Neural progenitor cell (in vitro differentiated cells): ENCODE measurements around the gene AP3B2. TPM values are rescaled to one million over a fixed set of nuclear protein-coding genes. Genes with fewer than 3 reads are reported as not detected.

Source experiments
- DNase-seq: peaks from one replicate; pipeline ENCODE4 v3.0.0-alpha.2; 2016; ENCODE audit warnings: low spot score
- H2AFZ ChIP-seq: fragments of 200-600 bp; sonication (generic); replicated peaks from 2 replicates; pipeline ENCODE4 v1.6.1; 2016; ENCODE audit warnings: antibody characterized with exemption
- H3F3A ChIP-seq: fragments of 200-600 bp; sonication (generic); 2 replicates; pipeline ENCODE4 v1.6.1; 2016; ENCODE audit warnings: antibody characterized with exemption, low read depth
- H3K27ac ChIP-seq: fragments of 200-600 bp; sonication (generic); 2 replicates; pipeline ENCODE4 v1.5.1; 2016; ENCODE audit warnings: mild to moderate bottlenecking
- H3K27me3 ChIP-seq: fragments of 200-600 bp; sonication (generic); 2 replicates; pipeline ENCODE4 v1.6.1; 2016; ENCODE audit warnings: mild to moderate bottlenecking, moderate library complexity
- H3K36me3 ChIP-seq: fragments of 200-600 bp; sonication (generic); 2 replicates; pipeline ENCODE4 v1.5.1; 2016
- H3K4me1 ChIP-seq: fragments of 200-600 bp; sonication (generic); 2 replicates; pipeline ENCODE4 v1.6.1; 2016; ENCODE audit warnings: mixed run types
- H3K4me2 ChIP-seq: fragments of 200-600 bp; sonication (generic); 2 replicates; pipeline ENCODE4 v1.6.1; 2016
- H3K4me3 ChIP-seq: fragments of 200-600 bp; sonication (generic); 2 replicates; pipeline ENCODE4 v1.5.1; 2016
- H3K79me2 ChIP-seq: fragments of 200-600 bp; sonication (generic); 2 replicates; pipeline ENCODE4 v1.6.1; 2016; ENCODE audit warnings: low read depth
- H3K9ac ChIP-seq: fragments of 200-600 bp; sonication (generic); 2 replicates; pipeline ENCODE4 v1.6.1; 2016
- H3K9me3 ChIP-seq: fragments of 200-600 bp; sonication (generic); 2 replicates; pipeline ENCODE4 v1.5.1; 2016; ENCODE audit warnings: low read depth
- H4K20me1 ChIP-seq: fragments of 200-600 bp; sonication (generic); 2 replicates; pipeline ENCODE4 v1.6.1; 2016; ENCODE audit warnings: low read depth
- H3K27ac Mint-ChIP-seq: 3 replicates; pipeline ENCODE4 v1.8.0; 2021; ENCODE audit warnings: mixed read lengths
- H3K27me3 Mint-ChIP-seq: 2 replicates; pipeline ENCODE4 v1.8.0; 2022; ENCODE audit warnings: low read depth, mild to moderate bottlenecking, inconsistent platforms, moderate library complexity, mixed read lengths; ENCODE audit not compliant: insufficient read depth
- H3K36me3 Mint-ChIP-seq: 3 replicates; pipeline ENCODE4 v1.8.0; 2021; ENCODE audit warnings: mixed read lengths
- H3K4me1 Mint-ChIP-seq: 3 replicates; pipeline ENCODE4 v1.8.0; 2021; ENCODE audit warnings: mixed read lengths
- H3K4me3 Mint-ChIP-seq: 3 replicates; pipeline ENCODE4 v1.8.0; 2021; ENCODE audit warnings: mild to moderate bottlenecking, moderate library complexity, mixed read lengths
- H3K9me3 Mint-ChIP-seq: 3 replicates; pipeline ENCODE4 v1.8.0; 2020; ENCODE audit warnings: mixed read lengths
- CTCF ChIP-seq: fragments of 200-600 bp; sonication (generic); IDR thresholded peaks from 2 replicates; pipeline ENCODE4 v1.5.1; 2017; ENCODE audit warnings: antibody characterized with exemption, mild to moderate bottlenecking
- EZH2 ChIP-seq: fragments of 200-600 bp; sonication (generic); IDR thresholded peaks from 2 replicates; pipeline ENCODE4 v1.6.1; 2017; ENCODE audit warnings: antibody characterized with exemption, mild to moderate bottlenecking, moderate library complexity
- EZH2phosphoT487 ChIP-seq: fragments of 200-600 bp; sonication (generic); IDR thresholded peaks from 2 replicates; pipeline ENCODE4 v1.6.1; 2017; ENCODE audit warnings: antibody characterized with exemption
- total RNA-seq: library from RNA; depleted of rRNA; stranded (reverse); fragments of >200 nt; gene quantifications from 2 replicates; pipeline ENCODE4 v1.2.3, GENCODE V29; 2015; ENCODE audit warnings: low replicate concordance

Gene AP3B2
- total RNA-seq, 1 donor from 2014 or later, result 0.97 TPM

DNA sequence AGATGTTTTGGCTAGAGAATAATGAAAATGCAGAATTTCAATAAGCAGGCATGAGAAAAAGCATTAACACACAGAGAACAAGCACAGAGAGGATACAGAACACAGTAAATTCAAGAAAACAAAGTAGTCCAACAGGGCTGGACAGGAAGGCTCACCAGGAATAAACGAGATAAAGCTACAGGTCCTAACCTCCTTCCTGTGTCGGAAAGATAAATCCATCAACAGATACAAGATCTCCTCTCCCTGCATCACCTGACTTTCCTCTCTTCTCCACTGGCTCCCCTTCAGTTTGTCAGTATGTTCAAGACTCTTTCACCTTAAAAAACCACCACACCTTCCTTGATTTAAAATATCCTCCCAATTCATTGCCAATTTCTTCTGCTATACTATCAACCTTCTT is 73.9 kb downstream of the AP3B2 start:
- H3K27ac Mint-ChIP-seq, result no peak overlapping the region
- no peak overlapping the region for H3K4me3 ChIP-seq
- H3K36me3 Mint-ChIP-seq, result no peaks in the 10 kb centered on the region
- H3K4me1 Mint-ChIP-seq, result no peaks in the 10 kb centered on the region
- H3K4me1 ChIP-seq, result no peaks in the 10 kb centered on the region
- no peaks in the 10 kb centered on the region for H3K9me3 ChIP-seq
- H3K9me3 Mint-ChIP-seq, result no peaks in the 10 kb centered on the region
- H2AFZ ChIP-seq, result no peak overlapping the region
- no peaks in the 10 kb centered on the region for H4K20me1 ChIP-seq
- peaks cover 66% of the 10 kb centered on the region for H3K27me3 ChIP-seq
- H3K36me3 ChIP-seq, result no peaks in the 10 kb centered on the region
- DNase-seq, result no peak
- H3K27ac ChIP-seq, result no peak overlapping the region
- no peaks in the 10 kb centered on the region for H3F3A ChIP-seq
- no peaks in the 10 kb centered on the region for H3K79me2 ChIP-seq
- H3K4me3 Mint-ChIP-seq, result no peak overlapping the region
- H3K9ac ChIP-seq, result no peak overlapping the region
- no peak for TF ChIP-seq EZH2
- TF ChIP-seq EZH2phosphoT487, result no peak
- no peak for TF ChIP-seq CTCF
- peaks cover 5% of the 10 kb centered on the region for H3K27me3 Mint-ChIP-seq
- no peak overlapping the region for H3K4me2 ChIP-seq

- no peaks in the 10 kb centered on the region for H3K4me1 Mint-ChIP-seq
- Histone ChIP-seq H4K20me1 (no peaks in the 10 kb centered on the region), H3K9ac (no peak overlapping the region), H2AFZ (no peak overlapping the region), H3K79me2 (no peaks in the 10 kb centered on the region), H3K36me3 (no peaks in the 10 kb centered on the region), H3K4me2 (no peak overlapping the region), H3K27me3 (peaks cover 8% of the 10 kb centered on the region), H3F3A (no peaks in the 10 kb centered on the region), H3K9me3 (no peaks in the 10 kb centered on the region), H3K4me1 (no peaks in the 10 kb centered on the region), H3K4me3 (no peak overlapping the region), H3K27ac (no peak overlapping the region)
- DNase-seq, result no peak
- no peak overlapping the region for H3K4me3 Mint-ChIP-seq
- no peak for TF ChIP-seq CTCF
- no peak for TF ChIP-seq EZH2
- TF ChIP-seq EZH2phosphoT487, result no peak
- no peaks in the 10 kb centered on the region for H3K36me3 Mint-ChIP-seq
- no peak overlapping the region for H3K27ac Mint-ChIP-seq
- H3K27me3 Mint-ChIP-seq, result no peaks in the 10 kb centered on the region
- no peaks in the 10 kb centered on the region for H3K9me3 Mint-ChIP-seq
Observed at GRCh38 chr15:82630033-82630432, 79.6 kb downstream of the AP3B2 start.

GRCh38 chr15:82625136-82625535 is 84.5 kb downstream of the AP3B2 start:
- no peak for TF ChIP-seq EZH2
- TF ChIP-seq EZH2phosphoT487, result no peak
- no peak for TF ChIP-seq CTCF
- no peaks in the 10 kb centered on the region for H3K27me3 ChIP-seq
- no peaks in the 10 kb centered on the region for H3K27me3 Mint-ChIP-seq
- H3K9ac ChIP-seq, result no peak overlapping the region
- no peaks in the 10 kb centered on the region for H3K36me3 ChIP-seq
- H3K4me2 ChIP-seq, result no peak overlapping the region
- no peak overlapping the region for H3K4me3 ChIP-seq
- DNase-seq, result no peak
- no peaks in the 10 kb centered on the region for H3K36me3 Mint-ChIP-seq
- H4K20me1 ChIP-seq, result no peaks in the 10 kb centered on the region
- H3K4me3 Mint-ChIP-seq, result no peak overlapping the region
- no peaks in the 10 kb centered on the region for H3K79me2 ChIP-seq
- H3K9me3 Mint-ChIP-seq, result no peaks in the 10 kb centered on the region
- no peak overlapping the region for H3K27ac ChIP-seq
- H3K27ac Mint-ChIP-seq, result no peak overlapping the region
- H3K4me1 Mint-ChIP-seq, result no peaks in the 10 kb centered on the region
- no peaks in the 10 kb centered on the region for H3F3A ChIP-seq
- no peak overlapping the region for H2AFZ ChIP-seq
- H3K9me3 ChIP-seq, result no peaks in the 10 kb centered on the region
- no peaks in the 10 kb centered on the region for H3K4me1 ChIP-seq

DNA sequence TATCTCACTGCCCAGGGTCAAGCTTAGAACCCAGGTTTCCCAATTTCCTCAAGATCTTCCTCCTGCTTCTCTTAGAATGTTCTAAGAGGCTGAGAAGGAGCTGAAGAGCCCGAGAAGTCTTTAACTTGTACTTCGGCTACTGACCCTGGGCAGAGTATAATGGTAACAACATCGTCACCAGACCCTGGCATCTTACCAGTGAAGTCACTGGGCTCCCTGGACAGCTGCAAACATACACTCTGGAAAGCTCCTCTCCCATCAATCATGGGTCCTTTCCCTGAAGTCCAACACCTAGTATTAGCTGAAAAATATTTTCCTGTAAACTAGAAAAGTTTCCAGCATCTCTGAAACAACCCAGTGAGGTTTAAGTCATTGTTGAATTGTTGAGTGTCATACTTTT is 85.2 kb downstream of the AP3B2 start:
- no peaks in the 10 kb centered on the region for H3K4me1 Mint-ChIP-seq
- H3K4me3 ChIP-seq, result no peak overlapping the region
- no peak overlapping the region for H3K27ac ChIP-seq

More for the DNA sequence above, 85.2 kb downstream of the AP3B2 start:
- Histone ChIP-seq H3K79me2 (no peaks in the 10 kb centered on the region), H3K9ac (no peak overlapping the region), H2AFZ (no peak overlapping the region), H3F3A (no peaks in the 10 kb centered on the region), H3K4me2 (no peak overlapping the region), H3K27me3 (no peaks in the 10 kb centered on the region), H3K36me3 (no peaks in the 10 kb centered on the region), H3K9me3 (no peaks in the 10 kb centered on the region), H4K20me1 (no peaks in the 10 kb centered on the region), H3K4me1 (no peaks in the 10 kb centered on the region)
- H3K4me3 Mint-ChIP-seq, result no peak overlapping the region
- TF ChIP-seq EZH2phosphoT487 (no peak), EZH2 (no peak)
- no peak overlapping the region for H3K27ac Mint-ChIP-seq
- H3K9me3 Mint-ChIP-seq, result no peaks in the 10 kb centered on the region
- no peak for DNase-seq
- no peaks in the 10 kb centered on the region for H3K27me3 Mint-ChIP-seq
- H3K36me3 Mint-ChIP-seq, result no peaks in the 10 kb centered on the region
